ENCODE results near the gene PDZD8. TPM values are rescaled to one million over a fixed set of nuclear protein-coding genes. Genes with fewer than 3 reads are reported as not detected.

PDZD8 gene
- total RNA-seq, 6 experiments from 2014 or later: 33.5 to 59.7 (median 46.4) TPM

GRCh38 chr10:117262291-117262902 lies 112.8 kb downstream of the PDZD8 start:
- H3K9me3 ChIP-seq: no peaks in the 10 kb centered on the region
- intact Hi-C loops (cut with DNase I): no loop called here
- no peaks in the 10 kb centered on the region for H3K27me3 ChIP-seq
- ATAC-seq: no peak
- H3K4me3 ChIP-seq: no peak overlapping the region
- no peaks in the 10 kb centered on the region for H3K4me1 ChIP-seq
- no peaks in the 10 kb centered on the region for H3K36me3 ChIP-seq
- no peak for TF ChIP-seq CTCF (IDR thresholded peaks at IDR 0.05)
- TF ChIP-seq POLR2A (IDR thresholded peaks at IDR 0.05): no peak
- DNase-seq: no peak
- WGBS (ENCODE audit: insufficient coverage, low coverage, low lambda C conversion rate, missing lambda C conversion rate): 60% methylated on average over 2 of the region's 10 CpGs
- H3K27ac ChIP-seq: no peak overlapping the region

- Histone ChIP-seq H3K4me1 (no peaks in the 10 kb centered on the region), H3K36me3 (no peaks in the 10 kb centered on the region), H3K9me3 (no peaks in the 10 kb centered on the region), H3K27ac (no peak overlapping the region), H3K27me3 (no peaks in the 10 kb centered on the region), H3K4me3 (no peak overlapping the region)
- DNase-seq (no peak), ATAC-seq (no peak)
- no peak for TF ChIP-seq CTCF (IDR thresholded peaks at IDR 0.05)
- no peak for TF ChIP-seq POLR2A (IDR thresholded peaks at IDR 0.05)
- intact Hi-C loops (cut with DNase I): no loop called here
- WGBS (ENCODE audit: insufficient coverage, low coverage, low lambda C conversion rate, missing lambda C conversion rate): 100% methylated on average over 3 of the region's 3 CpGs
Measured at GRCh38 chr10:117261501-117261900, 113.7 kb downstream of the PDZD8 start.

GRCh38 chr10:117260084-117260483 lies 115.2 kb downstream of the PDZD8 start:
- Histone ChIP-seq H3K36me3 (no peaks in the 10 kb centered on the region), H3K27me3 (no peaks in the 10 kb centered on the region), H3K4me3 (no peak overlapping the region), H3K4me1 (no peaks in the 10 kb centered on the region), H3K27ac (no peak overlapping the region), H3K9me3 (no peaks in the 10 kb centered on the region)
- WGBS (ENCODE audit: insufficient coverage, low coverage, low lambda C conversion rate, missing lambda C conversion rate): 39% methylated on average over 4 of the region's 4 CpGs
- TF ChIP-seq CTCF (IDR thresholded peaks at IDR 0.05) (no peak), POLR2A (IDR thresholded peaks at IDR 0.05) (no peak)
- DNase-seq (no peak), ATAC-seq (no peak)
- intact Hi-C loops (cut with DNase I): no loop called here

GRCh38 chr10:117259279-117259678 lies 116.0 kb downstream of the PDZD8 start:
- 17% methylated on average over 2 of the region's 3 CpGs for WGBS (ENCODE audit: insufficient coverage, low coverage, low lambda C conversion rate, missing lambda C conversion rate)
- ATAC-seq: no peak

More at GRCh38 chr10:117259279-117259678, 116.0 kb downstream of the PDZD8 start:
- no peak for TF ChIP-seq CTCF (IDR thresholded peaks at IDR 0.05)
- TF ChIP-seq POLR2A (IDR thresholded peaks at IDR 0.05): no peak
- H3K4me1 ChIP-seq: no peaks in the 10 kb centered on the region
- H3K36me3 ChIP-seq: no peaks in the 10 kb centered on the region
- no peak overlapping the region for H3K27ac ChIP-seq
- DNase-seq: no peak
- H3K4me3 ChIP-seq: no peak overlapping the region
- H3K27me3 ChIP-seq: no peaks in the 10 kb centered on the region
- H3K9me3 ChIP-seq: no peaks in the 10 kb centered on the region
- intact Hi-C loops (cut with DNase I): no loop called here

All from right lobe of liver (tissue), 6 donors.